ENCODE measurements around the gene ZNF622.

GRCh38 chr5:16486711-16487111 is 21.1 kb upstream of the ZNF622 start:
- TF ChIP-seq SMAD1 (IDR thresholded peaks at IDR 0.05; ENCODE audit: low read depth, partially characterized antibody) (no peak), USF2 (IDR thresholded peaks at IDR 0.05; ENCODE audit: borderline replicate concordance, low read depth, low read length) (no peak), SRF (IDR thresholded peaks at IDR 0.05; ENCODE audit: low read depth in 2 of 2, low read length in 2 of 2) (no peak), CTCF (IDR thresholded peaks at IDR 0.05 in 2 of 3, conservative IDR thresholded peaks at IDR 0.05 in 1 of 3; ENCODE audit: control insufficient read depth in 2 of 3, extremely low read depth in 1 of 3, insufficient read depth in 1 of 3, low read depth in 3 of 3, low read length in 3 of 3) (no peak), ATF3 (IDR thresholded peaks at IDR 0.05; ENCODE audit: borderline replicate concordance, extremely low read depth, low read depth, low read length) (no peak)

Measured in GM12878 (cell line).